Measurements from ENCODE around the gene SULT1A1. TPM values are rescaled to one million over a fixed set of nuclear protein-coding genes. Genes with fewer than 3 reads are reported as not detected.

The SULT1A1 gene
- total RNA-seq, 1 experiment from 2014 or later: 3.2 TPM

DNA sequence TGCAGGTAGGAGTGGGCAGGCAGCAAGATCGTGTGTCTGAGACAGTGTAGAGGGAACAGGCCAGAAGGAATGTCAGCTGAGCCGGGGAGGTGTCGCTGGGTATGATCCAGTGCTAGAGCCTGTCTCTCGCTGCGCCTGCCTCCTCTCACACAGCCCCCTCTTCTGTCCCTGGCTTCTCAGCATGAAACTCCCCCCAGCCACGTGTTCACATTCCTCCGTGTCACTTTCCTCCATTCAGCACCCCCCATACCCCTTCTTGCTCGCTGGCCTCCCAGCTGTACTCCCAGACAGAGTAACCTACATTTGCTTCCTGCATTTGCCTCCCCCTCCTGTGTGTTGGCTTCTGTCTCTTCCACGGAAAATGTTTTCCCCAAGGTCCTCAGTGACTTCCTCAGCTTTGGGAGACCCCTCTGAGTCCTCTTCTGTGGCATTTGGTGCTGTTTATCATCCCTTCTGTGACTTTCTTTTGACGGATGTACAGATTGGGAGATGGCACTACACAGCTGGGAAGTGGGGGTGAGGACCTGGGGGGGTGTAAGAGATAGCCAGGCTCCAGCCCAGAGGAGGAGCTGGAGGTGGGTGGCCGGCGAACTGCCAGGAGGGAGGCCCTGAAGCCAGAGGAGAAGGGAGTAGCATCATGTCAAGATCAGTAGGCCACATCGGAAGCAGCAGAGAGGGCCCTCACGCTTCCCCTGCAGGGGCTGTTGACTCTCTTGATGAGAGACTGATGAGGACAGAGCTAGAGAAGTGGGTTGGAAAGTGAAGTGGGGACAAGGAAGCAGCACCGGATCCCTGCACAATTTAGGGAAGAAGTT, 36.9 kb downstream of the SULT1A1 start:
- Mint-ChIP-seq H3K9me3 (no peaks in the 10 kb centered on the region), H3K4me3 (no peak overlapping the region), H3K4me1 (peaks cover 27% of the 10 kb centered on the region), H3K27ac (peak overlapping the region; percentile 2; the same call in 1 of the 2 replicates), H3K36me3 (no peaks in the 10 kb centered on the region), H3K27me3 (ENCODE audit: low read depth) (no peaks in the 10 kb centered on the region)
- ATAC-seq: peak; percentile 86
- peak; percentile 31 for DNase-seq (ENCODE audit: low spot score)
- ChIA-PET CTCF (interaction anchor here (0.6 to 1.8 kb wide), 5 partner anchors 25 to 1482 kb away, joined by 3 to 8 read pairs (median 5); partner anchors contain the start of gene SULT1A2), POLR2A (interaction anchor here (0.8 kb wide), 1 partner anchor 38 kb away, joined by 3 read pairs; no protein-coding TSS in a partner anchor)
- TF ChIP-seq, protein P1, sequence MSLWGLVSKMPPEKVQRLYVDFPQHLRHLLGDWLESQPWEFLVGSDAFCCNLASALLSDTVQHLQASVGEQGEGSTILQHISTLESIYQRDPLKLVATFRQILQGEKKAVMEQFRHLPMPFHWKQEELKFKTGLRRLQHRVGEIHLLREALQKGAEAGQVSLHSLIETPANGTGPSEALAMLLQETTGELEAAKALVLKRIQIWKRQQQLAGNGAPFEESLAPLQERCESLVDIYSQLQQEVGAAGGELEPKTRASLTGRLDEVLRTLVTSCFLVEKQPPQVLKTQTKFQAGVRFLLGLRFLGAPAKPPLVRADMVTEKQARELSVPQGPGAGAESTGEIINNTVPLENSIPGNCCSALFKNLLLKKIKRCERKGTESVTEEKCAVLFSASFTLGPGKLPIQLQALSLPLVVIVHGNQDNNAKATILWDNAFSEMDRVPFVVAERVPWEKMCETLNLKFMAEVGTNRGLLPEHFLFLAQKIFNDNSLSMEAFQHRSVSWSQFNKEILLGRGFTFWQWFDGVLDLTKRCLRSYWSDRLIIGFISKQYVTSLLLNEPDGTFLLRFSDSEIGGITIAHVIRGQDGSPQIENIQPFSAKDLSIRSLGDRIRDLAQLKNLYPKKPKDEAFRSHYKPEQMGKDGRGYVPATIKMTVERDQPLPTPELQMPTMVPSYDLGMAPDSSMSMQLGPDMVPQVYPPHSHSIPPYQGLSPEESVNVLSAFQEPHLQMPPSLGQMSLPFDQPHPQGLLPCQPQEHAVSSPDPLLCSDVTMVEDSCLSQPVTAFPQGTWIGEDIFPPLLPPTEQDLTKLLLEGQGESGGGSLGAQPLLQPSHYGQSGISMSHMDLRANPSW (CRISPR knock-in tag; conservative IDR thresholded peaks at IDR 0.05; ENCODE audit: low read depth): no peak
- TF ChIP-seq IRF2 (CRISPR knock-in tag; IDR thresholded peaks at IDR 0.05; ENCODE audit: borderline replicate concordance, low read depth): no peak
- no peak for TF ChIP-seq ZNF232 (CRISPR knock-in tag; IDR thresholded peaks at IDR 0.05)
- TF ChIP-seq, protein P2, sequence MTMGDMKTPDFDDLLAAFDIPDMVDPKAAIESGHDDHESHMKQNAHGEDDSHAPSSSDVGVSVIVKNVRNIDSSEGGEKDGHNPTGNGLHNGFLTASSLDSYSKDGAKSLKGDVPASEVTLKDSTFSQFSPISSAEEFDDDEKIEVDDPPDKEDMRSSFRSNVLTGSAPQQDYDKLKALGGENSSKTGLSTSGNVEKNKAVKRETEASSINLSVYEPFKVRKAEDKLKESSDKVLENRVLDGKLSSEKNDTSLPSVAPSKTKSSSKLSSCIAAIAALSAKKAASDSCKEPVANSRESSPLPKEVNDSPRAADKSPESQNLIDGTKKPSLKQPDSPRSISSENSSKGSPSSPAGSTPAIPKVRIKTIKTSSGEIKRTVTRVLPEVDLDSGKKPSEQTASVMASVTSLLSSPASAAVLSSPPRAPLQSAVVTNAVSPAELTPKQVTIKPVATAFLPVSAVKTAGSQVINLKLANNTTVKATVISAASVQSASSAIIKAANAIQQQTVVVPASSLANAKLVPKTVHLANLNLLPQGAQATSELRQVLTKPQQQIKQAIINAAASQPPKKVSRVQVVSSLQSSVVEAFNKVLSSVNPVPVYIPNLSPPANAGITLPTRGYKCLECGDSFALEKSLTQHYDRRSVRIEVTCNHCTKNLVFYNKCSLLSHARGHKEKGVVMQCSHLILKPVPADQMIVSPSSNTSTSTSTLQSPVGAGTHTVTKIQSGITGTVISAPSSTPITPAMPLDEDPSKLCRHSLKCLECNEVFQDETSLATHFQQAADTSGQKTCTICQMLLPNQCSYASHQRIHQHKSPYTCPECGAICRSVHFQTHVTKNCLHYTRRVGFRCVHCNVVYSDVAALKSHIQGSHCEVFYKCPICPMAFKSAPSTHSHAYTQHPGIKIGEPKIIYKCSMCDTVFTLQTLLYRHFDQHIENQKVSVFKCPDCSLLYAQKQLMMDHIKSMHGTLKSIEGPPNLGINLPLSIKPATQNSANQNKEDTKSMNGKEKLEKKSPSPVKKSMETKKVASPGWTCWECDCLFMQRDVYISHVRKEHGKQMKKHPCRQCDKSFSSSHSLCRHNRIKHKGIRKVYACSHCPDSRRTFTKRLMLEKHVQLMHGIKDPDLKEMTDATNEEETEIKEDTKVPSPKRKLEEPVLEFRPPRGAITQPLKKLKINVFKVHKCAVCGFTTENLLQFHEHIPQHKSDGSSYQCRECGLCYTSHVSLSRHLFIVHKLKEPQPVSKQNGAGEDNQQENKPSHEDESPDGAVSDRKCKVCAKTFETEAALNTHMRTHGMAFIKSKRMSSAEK (CRISPR knock-in tag; IDR thresholded peaks at IDR 0.05; ENCODE audit: borderline replicate concordance): no peak
- TF ChIP-seq, protein P3, sequence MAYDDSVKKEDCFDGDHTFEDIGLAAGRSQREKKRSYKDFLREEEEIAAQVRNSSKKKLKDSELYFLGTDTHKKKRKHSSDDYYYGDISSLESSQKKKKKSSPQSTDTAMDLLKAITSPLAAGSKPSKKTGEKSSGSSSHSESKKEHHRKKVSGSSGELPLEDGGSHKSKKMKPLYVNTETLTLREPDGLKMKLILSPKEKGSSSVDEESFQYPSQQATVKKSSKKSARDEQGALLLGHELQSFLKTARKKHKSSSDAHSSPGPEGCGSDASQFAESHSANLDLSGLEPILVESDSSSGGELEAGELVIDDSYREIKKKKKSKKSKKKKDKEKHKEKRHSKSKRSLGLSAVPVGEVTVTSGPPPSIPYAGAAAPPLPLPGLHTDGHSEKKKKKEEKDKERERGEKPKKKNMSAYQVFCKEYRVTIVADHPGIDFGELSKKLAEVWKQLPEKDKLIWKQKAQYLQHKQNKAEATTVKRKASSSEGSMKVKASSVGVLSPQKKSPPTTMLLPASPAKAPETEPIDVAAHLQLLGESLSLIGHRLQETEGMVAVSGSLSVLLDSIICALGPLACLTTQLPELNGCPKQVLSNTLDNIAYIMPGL (CRISPR knock-in tag; IDR thresholded peaks at IDR 0.05): no peak
- TF ChIP-seq GRHL2 (CRISPR knock-in tag; IDR thresholded peaks at IDR 0.05; ENCODE audit: insufficient replicate concordance, severe bottlenecking): no peak
- TF ChIP-seq FOXP1 (CRISPR knock-in tag; IDR thresholded peaks at IDR 0.05; ENCODE audit: borderline replicate concordance): no peak
- TF ChIP-seq CREB1 (CRISPR knock-in tag; IDR thresholded peaks at IDR 0.05): no peak
- no peak for TF ChIP-seq SMAD3 (CRISPR knock-in tag; IDR thresholded peaks at IDR 0.05; ENCODE audit: borderline replicate concordance)
- TF ChIP-seq, protein P4, sequence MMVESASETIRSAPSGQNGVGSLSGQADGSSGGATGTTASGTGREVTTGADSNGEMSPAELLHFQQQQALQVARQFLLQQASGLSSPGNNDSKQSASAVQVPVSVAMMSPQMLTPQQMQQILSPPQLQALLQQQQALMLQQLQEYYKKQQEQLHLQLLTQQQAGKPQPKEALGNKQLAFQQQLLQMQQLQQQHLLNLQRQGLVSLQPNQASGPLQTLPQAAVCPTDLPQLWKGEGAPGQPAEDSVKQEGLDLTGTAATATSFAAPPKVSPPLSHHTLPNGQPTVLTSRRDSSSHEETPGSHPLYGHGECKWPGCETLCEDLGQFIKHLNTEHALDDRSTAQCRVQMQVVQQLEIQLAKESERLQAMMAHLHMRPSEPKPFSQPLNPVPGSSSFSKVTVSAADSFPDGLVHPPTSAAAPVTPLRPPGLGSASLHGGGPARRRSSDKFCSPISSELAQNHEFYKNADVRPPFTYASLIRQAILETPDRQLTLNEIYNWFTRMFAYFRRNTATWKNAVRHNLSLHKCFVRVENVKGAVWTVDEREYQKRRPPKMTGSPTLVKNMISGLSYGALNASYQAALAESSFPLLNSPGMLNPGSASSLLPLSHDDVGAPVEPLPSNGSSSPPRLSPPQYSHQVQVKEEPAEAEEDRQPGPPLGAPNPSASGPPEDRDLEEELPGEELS (CRISPR knock-in tag; IDR thresholded peaks at IDR 0.05): no peak
- no peak for TF ChIP-seq SOX15 (CRISPR knock-in tag; IDR thresholded peaks at IDR 0.05)
- TF ChIP-seq, protein P5, sequence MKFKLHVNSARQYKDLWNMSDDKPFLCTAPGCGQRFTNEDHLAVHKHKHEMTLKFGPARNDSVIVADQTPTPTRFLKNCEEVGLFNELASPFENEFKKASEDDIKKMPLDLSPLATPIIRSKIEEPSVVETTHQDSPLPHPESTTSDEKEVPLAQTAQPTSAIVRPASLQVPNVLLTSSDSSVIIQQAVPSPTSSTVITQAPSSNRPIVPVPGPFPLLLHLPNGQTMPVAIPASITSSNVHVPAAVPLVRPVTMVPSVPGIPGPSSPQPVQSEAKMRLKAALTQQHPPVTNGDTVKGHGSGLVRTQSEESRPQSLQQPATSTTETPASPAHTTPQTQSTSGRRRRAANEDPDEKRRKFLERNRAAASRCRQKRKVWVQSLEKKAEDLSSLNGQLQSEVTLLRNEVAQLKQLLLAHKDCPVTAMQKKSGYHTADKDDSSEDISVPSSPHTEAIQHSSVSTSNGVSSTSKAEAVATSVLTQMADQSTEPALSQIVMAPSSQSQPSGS (CRISPR knock-in tag; IDR thresholded peaks at IDR 0.05; ENCODE audit: borderline replicate concordance, low read depth): no peak
- TF ChIP-seq, protein P6, sequence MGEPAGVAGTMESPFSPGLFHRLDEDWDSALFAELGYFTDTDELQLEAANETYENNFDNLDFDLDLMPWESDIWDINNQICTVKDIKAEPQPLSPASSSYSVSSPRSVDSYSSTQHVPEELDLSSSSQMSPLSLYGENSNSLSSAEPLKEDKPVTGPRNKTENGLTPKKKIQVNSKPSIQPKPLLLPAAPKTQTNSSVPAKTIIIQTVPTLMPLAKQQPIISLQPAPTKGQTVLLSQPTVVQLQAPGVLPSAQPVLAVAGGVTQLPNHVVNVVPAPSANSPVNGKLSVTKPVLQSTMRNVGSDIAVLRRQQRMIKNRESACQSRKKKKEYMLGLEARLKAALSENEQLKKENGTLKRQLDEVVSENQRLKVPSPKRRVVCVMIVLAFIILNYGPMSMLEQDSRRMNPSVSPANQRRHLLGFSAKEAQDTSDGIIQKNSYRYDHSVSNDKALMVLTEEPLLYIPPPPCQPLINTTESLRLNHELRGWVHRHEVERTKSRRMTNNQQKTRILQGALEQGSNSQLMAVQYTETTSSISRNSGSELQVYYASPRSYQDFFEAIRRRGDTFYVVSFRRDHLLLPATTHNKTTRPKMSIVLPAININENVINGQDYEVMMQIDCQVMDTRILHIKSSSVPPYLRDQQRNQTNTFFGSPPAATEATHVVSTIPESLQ (CRISPR knock-in tag; IDR thresholded peaks at IDR 0.05): no peak
- TF ChIP-seq, protein P7, sequence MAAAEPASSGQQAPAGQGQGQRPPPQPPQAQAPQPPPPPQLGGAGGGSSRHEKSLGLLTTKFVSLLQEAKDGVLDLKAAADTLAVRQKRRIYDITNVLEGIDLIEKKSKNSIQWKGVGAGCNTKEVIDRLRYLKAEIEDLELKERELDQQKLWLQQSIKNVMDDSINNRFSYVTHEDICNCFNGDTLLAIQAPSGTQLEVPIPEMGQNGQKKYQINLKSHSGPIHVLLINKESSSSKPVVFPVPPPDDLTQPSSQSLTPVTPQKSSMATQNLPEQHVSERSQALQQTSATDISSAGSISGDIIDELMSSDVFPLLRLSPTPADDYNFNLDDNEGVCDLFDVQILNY (CRISPR knock-in tag; IDR thresholded peaks at IDR 0.05): no peak
- TF ChIP-seq SP1 (CRISPR knock-in tag; conservative IDR thresholded peaks at IDR 0.05): no peak
- TF ChIP-seq, protein P8, sequence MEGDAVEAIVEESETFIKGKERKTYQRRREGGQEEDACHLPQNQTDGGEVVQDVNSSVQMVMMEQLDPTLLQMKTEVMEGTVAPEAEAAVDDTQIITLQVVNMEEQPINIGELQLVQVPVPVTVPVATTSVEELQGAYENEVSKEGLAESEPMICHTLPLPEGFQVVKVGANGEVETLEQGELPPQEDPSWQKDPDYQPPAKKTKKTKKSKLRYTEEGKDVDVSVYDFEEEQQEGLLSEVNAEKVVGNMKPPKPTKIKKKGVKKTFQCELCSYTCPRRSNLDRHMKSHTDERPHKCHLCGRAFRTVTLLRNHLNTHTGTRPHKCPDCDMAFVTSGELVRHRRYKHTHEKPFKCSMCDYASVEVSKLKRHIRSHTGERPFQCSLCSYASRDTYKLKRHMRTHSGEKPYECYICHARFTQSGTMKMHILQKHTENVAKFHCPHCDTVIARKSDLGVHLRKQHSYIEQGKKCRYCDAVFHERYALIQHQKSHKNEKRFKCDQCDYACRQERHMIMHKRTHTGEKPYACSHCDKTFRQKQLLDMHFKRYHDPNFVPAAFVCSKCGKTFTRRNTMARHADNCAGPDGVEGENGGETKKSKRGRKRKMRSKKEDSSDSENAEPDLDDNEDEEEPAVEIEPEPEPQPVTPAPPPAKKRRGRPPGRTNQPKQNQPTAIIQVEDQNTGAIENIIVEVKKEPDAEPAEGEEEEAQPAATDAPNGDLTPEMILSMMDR (IDR thresholded peaks at IDR 0.05): no peak

Measured in WTC11 (cell line).